D721Med (cell line): Measurements from ENCODE around the gene SH2D7.
"Not testable (repeated sequence)": the region's sequence is repeated elsewhere in the genome, so short reads cannot be mapped to it uniquely, and the experiment has no call there.

Source experiments
- DNase-seq: peaks from one replicate; pipeline ENCODE4 v3.0.0; 2011; ENCODE audit warnings: low spot score; ENCODE audit not compliant: insufficient read length
- FAIRE-seq: peaks from 2 replicates; lab custom pipeline; 2011; peaks lifted over from hg19 to GRCh38; lab: Jason Lieb, UNC
- CTCF ChIP-seq: IDR thresholded peaks from 2 replicates; pipeline ENCODE4 v1.5.1; 2012; ENCODE audit warnings: mild to moderate bottlenecking, control low read depth; ENCODE audit not compliant: insufficient read depth; ENCODE audit errors: missing control alignments

The SH2D7 gene

GRCh38 chr15:78142332-78142731, 50.0 kb downstream of the SH2D7 start:
- no peak for DNase-seq
- FAIRE-seq: no peak
- no peak for TF ChIP-seq CTCF

- no peak for DNase-seq
- no peak for FAIRE-seq
- TF ChIP-seq CTCF: no peak
Observed at GRCh38 chr15:78146425-78147154, 54.2 kb downstream of the SH2D7 start.

GRCh38 chr15:78147566-78147965, 55.2 kb downstream of the SH2D7 start:
- DNase-seq: no peak
- FAIRE-seq: no peak

GRCh38 chr15:78148392-78149067, 56.2 kb downstream of the SH2D7 start:
- TF ChIP-seq CTCF: no peak
- no peak for FAIRE-seq
- DNase-seq: no peak

More at GRCh38 chr15:78147566-78147965, 55.2 kb downstream of the SH2D7 start:
- no peak for TF ChIP-seq CTCF

GRCh38 chr15:78149068-78149804, 56.9 kb downstream of the SH2D7 start, which contains the start of gene IDH3A:
TSS of gene IDH3A (plus strand) at chr15:78149362. CDS start at chr15:78149404, 42 bp downstream.
- FAIRE-seq (no peak), DNase-seq (peak; percentile 75)
- no peak for TF ChIP-seq CTCF

- no peak for FAIRE-seq
- DNase-seq: no peak
- no peak for TF ChIP-seq CTCF
Observed at GRCh38 chr15:78149805-78150751, 57.7 kb downstream of the SH2D7 start.

GRCh38 chr15:78151075-78151474, 58.7 kb downstream of the SH2D7 start:
- FAIRE-seq: not testable (repeated sequence)

More at GRCh38 chr15:78151075-78151474, 58.7 kb downstream of the SH2D7 start:
- DNase-seq: not testable (repeated sequence)
